Keratinocyte (primary cell): ENCODE results near the gene OSBPL10. TPM values are rescaled to one million over a fixed set of nuclear protein-coding genes. Genes with fewer than 3 reads are reported as not detected.

Experiments used
- DNase-seq: peaks from one replicate; pipeline ENCODE4 v3.0.0-alpha.2; 2011; ENCODE audit warnings: low read depth, missing footprints, low spot score
- FAIRE-seq: peaks from 2 replicates; lab custom pipeline; 2011; peaks lifted over from hg19 to GRCh38; lab: Jason Lieb, UNC
- H2AFZ ChIP-seq: 2 replicates; pipeline ENCODE4 v1.6.0; 2012; ENCODE audit warnings: low read length, control low read depth, inconsistent platforms; ENCODE audit not compliant: control insufficient read depth
- H3K27ac ChIP-seq: 2 replicates; pipeline ENCODE4 v1.5.1; 2011; ENCODE audit warnings: low read length; ENCODE audit not compliant: control insufficient read depth, insufficient read depth
- H3K27me3 ChIP-seq: 3 replicates; pipeline ENCODE4 v1.6.0; 2011; ENCODE audit warnings: low read length; ENCODE audit not compliant: control insufficient read depth, insufficient read depth; ENCODE audit errors: extremely low read depth
- H3K36me3 ChIP-seq, 2 experiments: 2 replicates in 1 of 2; 3 replicates in 1 of 2; pipeline ENCODE4 v1.5.1; 2011; ENCODE audit warnings: low read length in 2 of 2, mild to moderate bottlenecking in 1 of 2; ENCODE audit not compliant: control insufficient read depth in 2 of 2, insufficient read depth in 2 of 2; ENCODE audit errors: extremely low read depth in 1 of 2
- H3K4me1 ChIP-seq: 3 replicates; pipeline ENCODE4 v1.5.1; 2011; ENCODE audit warnings: low read length; ENCODE audit not compliant: control insufficient read depth, insufficient read depth; ENCODE audit errors: extremely low read depth
- H3K4me2 ChIP-seq: 3 replicates; pipeline ENCODE4 v1.6.0; 2011; ENCODE audit warnings: low read depth, low read length; ENCODE audit not compliant: control insufficient read depth, insufficient read depth; ENCODE audit errors: extremely low read depth
- H3K4me3 ChIP-seq, 3 experiments: fragments of 200-600 bp in 1 of 3; sonication (generic) in 1 of 3; 2 replicates in 2 of 3; 3 replicates in 1 of 3; pipeline ENCODE4 v1.5.1; 2011 to 2016; ENCODE audit warnings: low read length in 3 of 3, mild to moderate bottlenecking in 3 of 3, control low read depth in 2 of 3, inconsistent platforms in 1 of 3, low read depth in 1 of 3, mixed read lengths in 1 of 3, mixed run types in 1 of 3, moderate library complexity in 1 of 3; ENCODE audit not compliant: control insufficient read depth in 2 of 3, insufficient read depth in 2 of 3; ENCODE audit errors: extremely low read depth in 1 of 3
- H3K79me2 ChIP-seq: 2 replicates; pipeline ENCODE4 v1.6.0; 2012; ENCODE audit warnings: low read length; ENCODE audit not compliant: control insufficient read depth, insufficient read depth
- H3K9ac ChIP-seq: 3 replicates; pipeline ENCODE4 v1.6.0; 2011; ENCODE audit warnings: low read length; ENCODE audit not compliant: control insufficient read depth, insufficient read depth; ENCODE audit errors: extremely low read depth
- H3K9me1 ChIP-seq: 3 replicates; pipeline ENCODE4 v1.6.0; 2011; ENCODE audit warnings: low read length; ENCODE audit not compliant: control insufficient read depth, insufficient read depth; ENCODE audit errors: extremely low read depth
- H3K9me3 ChIP-seq: 2 replicates; pipeline ENCODE4 v1.5.1; 2012; ENCODE audit warnings: low read depth, low read length; ENCODE audit not compliant: control insufficient read depth
- H4K20me1 ChIP-seq: 3 replicates; pipeline ENCODE4 v1.6.0; 2011; ENCODE audit warnings: low read length; ENCODE audit not compliant: control insufficient read depth, insufficient read depth; ENCODE audit errors: extremely low read depth
- EZH2 ChIP-seq: IDR thresholded peaks from one replicate; pipeline ENCODE4 v1.6.1; 2012; ENCODE audit warnings: inconsistent platforms, mild to moderate bottlenecking, low read length, moderate library complexity
- dilution Hi-C: fragments of 300-500 bp; cut with MboI; formaldehyde crosslinking; loops from one replicate; pipeline ENCODE4 v1.7.0; 2020; ENCODE audit warnings: low sequenced_read_pairs; ENCODE audit not compliant: extremely low pct_ligation_motif_present
- polyA plus RNA-seq, 5 experiments: library from polyadenylated mRNA; depleted of rRNA in 3 of 5; stranded (reverse) in 3 of 5; stranded (forward) in 1 of 5; unstranded in 1 of 5; fragments of >200 nt; gene quantifications; 1 replicate in 1 of 5; 2 replicates in 3 of 5; 3 replicates in 1 of 5; pipeline versions ENCODE4 v1.2.1 to v1.2.3, GENCODE V29; 2011 to 2012; ENCODE audit warnings: missing spikeins in 2 of 5, low read depth in 1 of 5, low replicate concordance in 1 of 5
- TF ChIP-seq, protein P1 (sequence below), 3 experiments: IDR thresholded peaks in 1 of 3; conservative IDR thresholded peaks in 1 of 3; optimal IDR thresholded peaks in 1 of 3; 2 replicates in 2 of 3; 3 replicates in 1 of 3; pipeline versions ENCODE3 to v1.5.1; 2011; ENCODE audit warnings: low read length in 3 of 3, mild to moderate bottlenecking in 3 of 3, moderate library complexity in 2 of 3, control low read depth in 1 of 3, inconsistent platforms in 1 of 3; ENCODE audit not compliant: insufficient read depth in 2 of 3; ENCODE audit errors: extremely low read depth in 1 of 3

Gene OSBPL10
- polyA plus RNA-seq, 1 donor (not counting 4 experiments of a cell fraction or from before 2014, with no cell fraction given): 50.1 TPM

- H3K4me3 ChIP-seq: no peak overlapping the region
- no peak for FAIRE-seq
- no peaks in the 10 kb centered on the region for H3K9me1 ChIP-seq
- TF ChIP-seq, protein P1, sequence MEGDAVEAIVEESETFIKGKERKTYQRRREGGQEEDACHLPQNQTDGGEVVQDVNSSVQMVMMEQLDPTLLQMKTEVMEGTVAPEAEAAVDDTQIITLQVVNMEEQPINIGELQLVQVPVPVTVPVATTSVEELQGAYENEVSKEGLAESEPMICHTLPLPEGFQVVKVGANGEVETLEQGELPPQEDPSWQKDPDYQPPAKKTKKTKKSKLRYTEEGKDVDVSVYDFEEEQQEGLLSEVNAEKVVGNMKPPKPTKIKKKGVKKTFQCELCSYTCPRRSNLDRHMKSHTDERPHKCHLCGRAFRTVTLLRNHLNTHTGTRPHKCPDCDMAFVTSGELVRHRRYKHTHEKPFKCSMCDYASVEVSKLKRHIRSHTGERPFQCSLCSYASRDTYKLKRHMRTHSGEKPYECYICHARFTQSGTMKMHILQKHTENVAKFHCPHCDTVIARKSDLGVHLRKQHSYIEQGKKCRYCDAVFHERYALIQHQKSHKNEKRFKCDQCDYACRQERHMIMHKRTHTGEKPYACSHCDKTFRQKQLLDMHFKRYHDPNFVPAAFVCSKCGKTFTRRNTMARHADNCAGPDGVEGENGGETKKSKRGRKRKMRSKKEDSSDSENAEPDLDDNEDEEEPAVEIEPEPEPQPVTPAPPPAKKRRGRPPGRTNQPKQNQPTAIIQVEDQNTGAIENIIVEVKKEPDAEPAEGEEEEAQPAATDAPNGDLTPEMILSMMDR (optimal IDR thresholded peaks at IDR 0.05 in 1 of 3, IDR thresholded peaks at IDR 0.05 in 1 of 3, conservative IDR thresholded peaks at IDR 0.05 in 1 of 3; ENCODE audit: extremely low read depth in 1 of 3, insufficient read depth in 2 of 3, low read length in 3 of 3): no peak
- no peak for TF ChIP-seq EZH2
- H3K4me2 ChIP-seq: no peak overlapping the region
- peaks cover 0 to 6% of the 10 kb centered on the region in 2 experiments for H3K36me3 ChIP-seq
- peaks cover 72% of the 10 kb centered on the region for H3K79me2 ChIP-seq
- dilution Hi-C loops: no loop called here
- H3K9me3 ChIP-seq: no peaks in the 10 kb centered on the region
- DNase-seq: no peak
- H3K27me3 ChIP-seq: no peaks in the 10 kb centered on the region
- no peak overlapping the region for H2AFZ ChIP-seq
- H3K27ac ChIP-seq: no peak overlapping the region
- peaks cover under 1% of the 10 kb centered on the region for H3K4me1 ChIP-seq
- no peaks in the 10 kb centered on the region for H4K20me1 ChIP-seq
- no peak overlapping the region for H3K9ac ChIP-seq
These were observed 172.8 kb downstream of the OSBPL10 start for GRCh38 chr3:31808143-31808720.

GRCh38 chr3:31804251-31805051, 176.6 kb downstream of the OSBPL10 start:
- no peaks in the 10 kb centered on the region for H3K27me3 ChIP-seq
- H3K4me3 ChIP-seq: no peak overlapping the region
- FAIRE-seq: no peak
- peaks cover 80% of the 10 kb centered on the region for H3K79me2 ChIP-seq
- DNase-seq: no peak
- H3K9me1 ChIP-seq: peaks cover 2% of the 10 kb centered on the region
- no peaks in the 10 kb centered on the region for H3K9me3 ChIP-seq
- TF ChIP-seq, protein P1 (optimal IDR thresholded peaks at IDR 0.05 in 1 of 3, IDR thresholded peaks at IDR 0.05 in 1 of 3, conservative IDR thresholded peaks at IDR 0.05 in 1 of 3; ENCODE audit: extremely low read depth in 1 of 3, insufficient read depth in 2 of 3, low read length in 3 of 3): no peak
- no peak for TF ChIP-seq EZH2
- no peaks in the 10 kb centered on the region for H3K4me1 ChIP-seq
- peaks cover 4% of the 10 kb centered on the region for H4K20me1 ChIP-seq
- H3K9ac ChIP-seq: no peak overlapping the region
- H3K4me2 ChIP-seq: no peak overlapping the region
- dilution Hi-C loops: no loop called here
- H3K27ac ChIP-seq: no peak overlapping the region
- no peak overlapping the region for H2AFZ ChIP-seq
- H3K36me3 ChIP-seq: peaks cover 4 to 8% of the 10 kb centered on the region in 2 experiments
